ENCODE measurements around the gene SPTSSB. TPM values are rescaled to one million over a fixed set of nuclear protein-coding genes. Genes with fewer than 3 reads are reported as not detected.

SPTSSB gene
- total RNA-seq, 5 donors from 2014 or later (not counting 1 experiment from before 2014, with no cell fraction given), result 0.12 to 2.3 (median 0.56) TPM

- H3K9me3 Mint-ChIP-seq, result peaks cover 7 to 14% (median 13%) of the 10 kb centered on the region in 3 donors
- ATAC-seq (replicated peaks in 1 of 4) (no peak), DNase-seq (no peak)
- ChIA-PET CTCF (interaction anchor here in 1 of 2 donors (1.0 to 1.4 kb wide), 3 partner anchors 12 to 16 kb away, joined by 3 to 5 read pairs (median 3); no protein-coding TSS in a partner anchor), POLR2A (no interaction called here)
- Histone ChIP-seq H3K27ac (ENCODE audit: low read length) (no peak overlapping the region), H3K4me3 (ENCODE audit: control insufficient read depth in 1 of 2, extremely low read depth in 1 of 2, low read length in 1 of 2) (no peak overlapping the region), H3K9me3 (no peaks in the 10 kb centered on the region), H3K27me3 (replicated peaks in 1 of 2; ENCODE audit: control insufficient read depth in 2 of 2, extremely low read depth in 1 of 2, insufficient read depth in 2 of 2, low read length in 1 of 2) (no peaks in the 10 kb centered on the region), H3K36me3 (ENCODE audit: control insufficient read depth in 2 of 2, extremely low read depth in 1 of 2, insufficient read depth in 1 of 2, low read length in 1 of 2) (no peaks in the 10 kb centered on the region), H3K4me1 (ENCODE audit: control insufficient read depth in 1 of 2, extremely low read depth in 1 of 2, insufficient read depth in 2 of 2, low read length in 2 of 2) (no peaks in the 10 kb centered on the region)
- H3K27me3 Mint-ChIP-seq, result peaks cover 0 to 1% of the 10 kb centered on the region in 2 donors
- no peak overlapping the region for H3K4me3 Mint-ChIP-seq
- no peaks in the 10 kb centered on the region for H3K36me3 Mint-ChIP-seq
- peaks cover 0 to 8% (median 0%) of the 10 kb centered on the region in 3 donors for H3K4me1 Mint-ChIP-seq
- H3K27ac Mint-ChIP-seq, result no peak overlapping the region
Measured at GRCh38 chr3:161323926-161324621, 47.2 kb downstream of the SPTSSB start.

- CTCF ChIA-PET, result interaction anchor here (0.5 to 1.4 kb wide), 4 partner anchors 11 to 17 kb away, joined by 3 to 6 read pairs (median 4); no protein-coding TSS in a partner anchor
Measured at GRCh38 chr3:161322781-161323568, 48.3 kb downstream of the SPTSSB start.

GRCh38 chr3:161320837-161321236, 50.5 kb downstream of the SPTSSB start:
- H3K9me3 Mint-ChIP-seq, result peaks cover 7 to 14% (median 13%) of the 10 kb centered on the region in 3 donors
- H3K27ac Mint-ChIP-seq, result no peak overlapping the region
- Histone ChIP-seq H3K36me3 (ENCODE audit: control insufficient read depth in 2 of 2, extremely low read depth in 1 of 2, insufficient read depth in 1 of 2, low read length in 1 of 2) (no peaks in the 10 kb centered on the region), H3K27ac (ENCODE audit: low read length) (no peak overlapping the region), H3K9me3 (no peaks in the 10 kb centered on the region), H3K4me1 (ENCODE audit: control insufficient read depth in 1 of 2, extremely low read depth in 1 of 2, insufficient read depth in 2 of 2, low read length in 2 of 2) (no peaks in the 10 kb centered on the region), H3K4me3 (ENCODE audit: control insufficient read depth in 1 of 2, extremely low read depth in 1 of 2, low read length in 1 of 2) (no peak overlapping the region), H3K27me3 (replicated peaks in 1 of 2; ENCODE audit: control insufficient read depth in 2 of 2, extremely low read depth in 1 of 2, insufficient read depth in 2 of 2, low read length in 1 of 2) (peaks cover 0 to 3% of the 10 kb centered on the region in 2 experiments)
- H3K36me3 Mint-ChIP-seq, result no peaks in the 10 kb centered on the region
- H3K4me1 Mint-ChIP-seq, result peaks cover 2 to 6% (median 3%) of the 10 kb centered on the region in 3 donors
- DNase-seq (no peak), ATAC-seq (replicated peaks in 1 of 4) (no peak)
- ChIA-PET POLR2A (interaction anchor here in 1 of 2 donors (0.7 kb wide), 1 partner anchor 736 kb away, joined by 3 read pairs; no protein-coding TSS in a partner anchor), CTCF (no interaction called here)
- H3K4me3 Mint-ChIP-seq, result no peak overlapping the region
- WGBS (ENCODE audit: insufficient coverage), result no CpG with 5 or more reads among the region's 1 CpG
- no peaks in the 10 kb centered on the region for H3K27me3 Mint-ChIP-seq

More at GRCh38 chr3:161322781-161323568, 48.3 kb downstream of the SPTSSB start:
- Mint-ChIP-seq H3K9me3 (peaks cover 7 to 14% (median 13%) of the 10 kb centered on the region in 3 donors), H3K4me1 (peaks cover 0 to 6% (median 0%) of the 10 kb centered on the region in 3 donors), H3K27me3 (no peaks in the 10 kb centered on the region), H3K27ac (no peak overlapping the region), H3K36me3 (no peaks in the 10 kb centered on the region), H3K4me3 (no peak overlapping the region)
- H3K27ac ChIP-seq (ENCODE audit: low read length), result no peak overlapping the region
- no peaks in the 10 kb centered on the region for H3K27me3 ChIP-seq (replicated peaks in 1 of 2; ENCODE audit: control insufficient read depth in 2 of 2, extremely low read depth in 1 of 2, insufficient read depth in 2 of 2, low read length in 1 of 2)
- no peaks in the 10 kb centered on the region for H3K4me1 ChIP-seq (ENCODE audit: control insufficient read depth in 1 of 2, extremely low read depth in 1 of 2, insufficient read depth in 2 of 2, low read length in 2 of 2)
- H3K4me3 ChIP-seq (ENCODE audit: control insufficient read depth in 1 of 2, extremely low read depth in 1 of 2, low read length in 1 of 2), result no peak overlapping the region
- H3K36me3 ChIP-seq (ENCODE audit: control insufficient read depth in 2 of 2, extremely low read depth in 1 of 2, insufficient read depth in 1 of 2, low read length in 1 of 2), result no peaks in the 10 kb centered on the region
- H3K9me3 ChIP-seq, result no peaks in the 10 kb centered on the region
- no CpG with 5 or more reads among the region's 2 CpGs for WGBS (ENCODE audit: insufficient coverage)
- no peak for DNase-seq
- no peak for ATAC-seq (replicated peaks in 1 of 4)
- POLR2A ChIA-PET, result no interaction called here

GRCh38 chr3:161319867-161320266, 51.5 kb downstream of the SPTSSB start:
- H3K4me1 Mint-ChIP-seq, result peaks cover 4 to 6% (median 6%) of the 10 kb centered on the region in 3 donors
- H3K4me3 ChIP-seq (ENCODE audit: control insufficient read depth in 1 of 2, extremely low read depth in 1 of 2, low read length in 1 of 2), result no peak overlapping the region
- ChIA-PET POLR2A (interaction anchor here in 1 of 2 donors (0.5 kb wide), 1 partner anchor 642 kb away, joined by 4 read pairs; no protein-coding TSS in a partner anchor), CTCF (no interaction called here)
- DNase-seq (no peak), ATAC-seq (replicated peaks in 1 of 4) (no peak)
- H3K4me1 ChIP-seq (ENCODE audit: control insufficient read depth in 1 of 2, extremely low read depth in 1 of 2, insufficient read depth in 2 of 2, low read length in 2 of 2), result no peaks in the 10 kb centered on the region
- H3K9me3 Mint-ChIP-seq, result peaks cover 7 to 14% (median 13%) of the 10 kb centered on the region in 3 donors
- H3K27ac ChIP-seq (ENCODE audit: low read length), result no peak overlapping the region
- WGBS (ENCODE audit: insufficient coverage), result 100% methylated on average over 3 of the region's 3 CpGs
- H3K27me3 ChIP-seq (replicated peaks in 1 of 2; ENCODE audit: control insufficient read depth in 2 of 2, extremely low read depth in 1 of 2, insufficient read depth in 2 of 2, low read length in 1 of 2), result peaks cover 0 to 3% of the 10 kb centered on the region in 2 experiments
- no peaks in the 10 kb centered on the region for H3K9me3 ChIP-seq
- no peaks in the 10 kb centered on the region for H3K27me3 Mint-ChIP-seq
- no peak overlapping the region for H3K4me3 Mint-ChIP-seq
- no peaks in the 10 kb centered on the region for H3K36me3 Mint-ChIP-seq
- H3K27ac Mint-ChIP-seq, result no peak overlapping the region
- H3K36me3 ChIP-seq (ENCODE audit: control insufficient read depth in 2 of 2, extremely low read depth in 1 of 2, insufficient read depth in 1 of 2, low read length in 1 of 2), result no peaks in the 10 kb centered on the region

GRCh38 chr3:161317077-161317476, 54.2 kb downstream of the SPTSSB start:
- POLR2A ChIA-PET, result no interaction called here
- Histone ChIP-seq H3K27me3 (replicated peaks in 1 of 2; ENCODE audit: control insufficient read depth in 2 of 2, extremely low read depth in 1 of 2, insufficient read depth in 2 of 2, low read length in 1 of 2) (peaks cover 0 to 3% of the 10 kb centered on the region in 2 experiments), H3K4me3 (ENCODE audit: control insufficient read depth in 1 of 2, extremely low read depth in 1 of 2, low read length in 1 of 2) (no peak overlapping the region), H3K4me1 (ENCODE audit: control insufficient read depth in 1 of 2, extremely low read depth in 1 of 2, insufficient read depth in 2 of 2, low read length in 2 of 2) (peaks cover 11 to 14% of the 10 kb centered on the region in 2 experiments), H3K9me3 (no peaks in the 10 kb centered on the region), H3K27ac (ENCODE audit: low read length) (no peak overlapping the region), H3K36me3 (ENCODE audit: control insufficient read depth in 2 of 2, extremely low read depth in 1 of 2, insufficient read depth in 1 of 2, low read length in 1 of 2) (no peaks in the 10 kb centered on the region)
- no peak overlapping the region for H3K4me3 Mint-ChIP-seq
- no peak for DNase-seq
- no peak overlapping the region for H3K27ac Mint-ChIP-seq
- no peak for ATAC-seq (replicated peaks in 1 of 4)
- CTCF ChIA-PET, result interaction anchor here in 1 of 2 donors (1.1 kb wide), 1 partner anchor 42 kb away, joined by 4 read pairs; no protein-coding TSS in a partner anchor
- H3K4me1 Mint-ChIP-seq, result peaks cover 25 to 29% (median 28%) of the 10 kb centered on the region in 3 donors
- no CpG with 5 or more reads among the region's 2 CpGs for WGBS (ENCODE audit: insufficient coverage)
- no peaks in the 10 kb centered on the region for H3K27me3 Mint-ChIP-seq
- no peaks in the 10 kb centered on the region for H3K36me3 Mint-ChIP-seq
- peaks cover 7 to 14% (median 13%) of the 10 kb centered on the region in 3 donors for H3K9me3 Mint-ChIP-seq

- no peaks in the 10 kb centered on the region for H3K36me3 ChIP-seq (ENCODE audit: control insufficient read depth in 2 of 2, extremely low read depth in 1 of 2, insufficient read depth in 1 of 2, low read length in 1 of 2)
- no peaks in the 10 kb centered on the region for H3K36me3 Mint-ChIP-seq
- H3K4me3 Mint-ChIP-seq, result no peak overlapping the region
- DNase-seq, result no peak
- WGBS (ENCODE audit: insufficient coverage), result no CpG with 5 or more reads among the region's 3 CpGs
- no peaks in the 10 kb centered on the region for H3K27me3 Mint-ChIP-seq
- ChIA-PET CTCF (no interaction called here), POLR2A (no interaction called here)
- peaks cover 0 to 3% of the 10 kb centered on the region in 2 experiments for H3K27me3 ChIP-seq (replicated peaks in 1 of 2; ENCODE audit: control insufficient read depth in 2 of 2, extremely low read depth in 1 of 2, insufficient read depth in 2 of 2, low read length in 1 of 2)
- no peak overlapping the region for H3K27ac Mint-ChIP-seq
- no peak overlapping the region for H3K4me3 ChIP-seq (ENCODE audit: control insufficient read depth in 1 of 2, extremely low read depth in 1 of 2, low read length in 1 of 2)
- peaks cover 4 to 11% (median 10%) of the 10 kb centered on the region in 3 donors for H3K9me3 Mint-ChIP-seq
- H3K4me1 ChIP-seq (ENCODE audit: control insufficient read depth in 1 of 2, extremely low read depth in 1 of 2, insufficient read depth in 2 of 2, low read length in 2 of 2), result peaks cover 19 to 20% of the 10 kb centered on the region in 2 experiments
- H3K4me1 Mint-ChIP-seq, result peaks cover 33 to 38% (median 38%) of the 10 kb centered on the region in 3 donors
- no peak for ATAC-seq (replicated peaks in 1 of 4)
- no peak overlapping the region for H3K27ac ChIP-seq (ENCODE audit: low read length)
- no peaks in the 10 kb centered on the region for H3K9me3 ChIP-seq
Measured at GRCh38 chr3:161316006-161316689, 55.2 kb downstream of the SPTSSB start.
